ENCODE measurements around the gene IRX1.

The IRX1 gene

DNA sequence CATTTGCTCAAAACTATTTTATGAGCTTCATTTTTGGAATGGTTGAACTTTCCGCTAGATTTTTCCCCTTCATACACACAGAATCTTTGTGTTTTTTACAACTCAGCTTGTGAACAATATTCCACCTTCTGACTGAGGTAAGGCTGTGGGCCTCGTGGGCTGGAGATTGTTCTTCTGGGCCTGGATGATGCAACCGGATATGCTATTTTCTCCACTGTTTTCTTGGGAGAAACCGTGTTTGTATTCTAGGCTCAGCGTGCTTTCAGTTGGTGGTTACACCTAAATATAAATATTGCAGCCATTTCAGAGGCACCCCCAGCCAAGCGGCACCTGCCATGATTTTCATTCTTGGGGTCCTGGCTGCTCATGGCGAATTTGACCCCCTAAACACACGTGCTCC is 55.2 kb downstream of the IRX1 start:
- DNase-seq (ENCODE audit: low read depth) = no peak

Measured in stimulated activated CD8-positive, alpha-beta memory T cell treated with anti-CD3 and anti-CD28 coated beads, Interleukin-12 subunit alpha, Interleukin-12 subunit beta, amount 100 ng/mL, for 4 hours (primary cell).